Measurements from ENCODE around the gene MRGPRG.
"Not testable (repeated sequence)": the region's sequence is repeated elsewhere in the genome, so short reads cannot be mapped to it uniquely, and the experiment has no call there.

MRGPRG gene

GRCh38 chr11:3173795-3174194, 44.8 kb downstream of the MRGPRG start:
- no peak for DNase-seq (ENCODE audit: low spot score)

GRCh38 chr11:3171931-3172560, 46.6 kb downstream of the MRGPRG start:
- no peak for DNase-seq (ENCODE audit: low spot score)

- DNase-seq (ENCODE audit: low spot score), result no peak
Measured at GRCh38 chr11:3170756-3171650, 47.6 kb downstream of the MRGPRG start.

GRCh38 chr11:3170044-3170755, 48.4 kb downstream of the MRGPRG start:
- no peak for DNase-seq (ENCODE audit: low spot score)

- peak; percentile 87 for DNase-seq (ENCODE audit: low spot score)
Measured at GRCh38 chr11:3169255-3170043, 49.2 kb downstream of the MRGPRG start.

GRCh38 chr11:3168742-3169254, 49.8 kb downstream of the MRGPRG start:
- DNase-seq (ENCODE audit: low spot score), result not testable (repeated sequence)

All from hepatic stellate cell (primary cell).